OCI-LY3 (cell line): Measurements from ENCODE around the gene RUSF1.

Source experiments
- H2AFZ ChIP-seq: fragments of 200-600, 300-600 bp; shearing (Covaris generic); 2 replicates; pipeline ENCODE4 v1.6.0; 2014; ENCODE audit warnings: antibody characterized with exemption, low read depth, low read length
- H3K27ac ChIP-seq: fragments of 200-600, 300-600 bp; sonication (generic); 2 replicates; pipeline ENCODE4 v1.5.1; 2014; ENCODE audit warnings: mild to moderate bottlenecking, low read length, moderate library complexity, mixed read lengths
- H3K27me3 ChIP-seq: fragments of 200-600, 300-600 bp; sonication (generic); 2 replicates; pipeline ENCODE4 v1.6.1; 2014; ENCODE audit warnings: low read depth, low read length, mixed read lengths
- H3K36me3 ChIP-seq: fragments of 200-600, 300-600 bp; sonication (generic); replicated peaks from 2 replicates; pipeline ENCODE3; 2014; ENCODE audit warnings: low read depth, low read length, mixed read lengths
- H3K4me1 ChIP-seq: fragments of 300-600, 200-600 bp; sonication (generic); 2 replicates; pipeline ENCODE4 v1.6.1; 2014; ENCODE audit warnings: low read length, mixed read lengths
- H3K4me2 ChIP-seq: fragments of 200-600, 300-600 bp; sonication (generic); 2 replicates; pipeline ENCODE4 v1.6.1; 2014; ENCODE audit warnings: low read length, mixed read lengths
- H3K4me3 ChIP-seq: fragments of 300-600, 200-600 bp; sonication (generic); 2 replicates; pipeline ENCODE4 v1.5.1; 2014; ENCODE audit warnings: antibody characterized with exemption, mild to moderate bottlenecking, low read length, moderate library complexity
- H3K79me2 ChIP-seq: fragments of 300-600, 200-600 bp; shearing (Covaris generic); 2 replicates; pipeline ENCODE4 v1.6.1; 2014; ENCODE audit warnings: mild to moderate bottlenecking, low read length, mixed read lengths
- H3K9ac ChIP-seq: fragments of 300-600, 200-600 bp; shearing (Covaris generic); 2 replicates; pipeline ENCODE4 v1.6.0; 2014; ENCODE audit warnings: mild to moderate bottlenecking, low read length, moderate library complexity
- H3K9me3 ChIP-seq: fragments of 200-600, 300-600 bp; shearing (Covaris generic); 2 replicates; pipeline ENCODE4 v1.6.1; 2014; ENCODE audit warnings: low read length, mixed read lengths; ENCODE audit not compliant: insufficient read depth
- H4K20me1 ChIP-seq: fragments of 200-600, 300-600 bp; sonication (generic); 2 replicates; pipeline ENCODE4 v1.6.1; 2016; ENCODE audit warnings: low read length, mixed read lengths; ENCODE audit not compliant: insufficient read depth
- CTCF ChIP-seq: fragments of 200-600, 300-600 bp; sonication (generic); IDR thresholded peaks from 2 replicates; pipeline ENCODE4 v1.5.1; 2014; ENCODE audit warnings: antibody characterized with exemption, low read length, low read depth
- EZH2phosphoT487 ChIP-seq: fragments of 200-600 bp; shearing (Covaris generic); IDR thresholded peaks from 2 replicates; pipeline ENCODE4 v1.6.1; 2018; ENCODE audit warnings: antibody characterized with exemption, mixed run types, low read depth

Gene RUSF1

GRCh38 chr16:31471241-31471874 lies 36.8 kb downstream of the RUSF1 start:
- H3K4me1 ChIP-seq: 0 out of 2 replicates have a peak, but pooled peaks cover 3% of the 10 kb centered on the region
- H3K4me2 ChIP-seq: no peak overlapping the region
- no peaks in the 10 kb centered on the region for H3K36me3 ChIP-seq
- no peaks in the 10 kb centered on the region for H3K9me3 ChIP-seq
- no peak overlapping the region for H3K27ac ChIP-seq
- no peak overlapping the region for H3K4me3 ChIP-seq
- H3K79me2 ChIP-seq: no peaks in the 10 kb centered on the region
- no peaks in the 10 kb centered on the region for H4K20me1 ChIP-seq
- no peak overlapping the region for H2AFZ ChIP-seq
- TF ChIP-seq EZH2phosphoT487 (no peak), CTCF (no peak)
- H3K27me3 ChIP-seq: no peaks in the 10 kb centered on the region
- H3K9ac ChIP-seq: no peak overlapping the region

DNA sequence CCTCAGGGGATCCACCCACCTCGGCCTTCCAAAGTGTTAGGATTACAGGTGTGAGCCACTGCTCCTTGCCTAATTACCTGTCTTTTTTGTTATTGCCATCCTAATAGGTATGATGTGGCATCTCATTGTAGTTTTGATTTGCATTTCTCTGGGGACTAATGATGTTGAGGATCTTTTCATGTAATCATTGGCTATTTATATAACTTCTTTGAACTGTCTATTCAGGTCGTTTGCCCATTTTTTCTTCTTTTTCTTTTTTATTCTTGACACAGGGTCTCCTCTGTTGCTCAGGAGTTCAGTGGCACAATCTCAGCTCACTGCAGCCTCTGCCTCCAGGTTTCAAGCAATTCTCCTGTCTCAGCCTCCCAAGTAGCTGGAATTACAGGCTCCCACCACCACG lies 37.6 kb downstream of the RUSF1 start:
- no peak overlapping the region for H3K4me2 ChIP-seq
- 0 out of 2 replicates have a peak, but pooled peaks cover 3% of the 10 kb centered on the region for H3K4me1 ChIP-seq
- H3K79me2 ChIP-seq: no peaks in the 10 kb centered on the region
- H3K9ac ChIP-seq: no peak overlapping the region
- no peak overlapping the region for H3K4me3 ChIP-seq
- H3K36me3 ChIP-seq: no peaks in the 10 kb centered on the region
- H3K27ac ChIP-seq: no peak overlapping the region
- no peaks in the 10 kb centered on the region for H3K27me3 ChIP-seq
- no peak overlapping the region for H2AFZ ChIP-seq
- no peaks in the 10 kb centered on the region for H4K20me1 ChIP-seq
- no peak for TF ChIP-seq CTCF
- TF ChIP-seq EZH2phosphoT487: no peak
- no peaks in the 10 kb centered on the region for H3K9me3 ChIP-seq

DNA sequence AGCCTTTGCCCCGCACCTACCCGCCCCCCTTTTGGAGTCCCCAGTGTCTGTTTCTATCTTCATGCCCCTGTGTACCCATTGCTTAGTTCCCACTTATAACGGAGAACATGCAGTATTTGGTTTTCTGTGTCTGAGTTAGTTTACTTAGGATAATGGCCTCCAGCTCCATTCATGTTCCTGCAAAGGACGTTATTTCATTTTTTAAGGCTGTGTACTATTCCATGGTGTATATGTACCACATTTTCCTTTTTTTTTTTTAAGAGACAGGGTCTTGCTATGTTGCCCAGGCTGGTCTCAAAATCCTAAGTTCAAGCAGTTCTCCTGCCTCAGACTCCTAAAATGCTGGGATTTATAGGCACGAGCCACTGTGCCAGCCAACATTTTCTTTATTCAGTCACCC lies 40.3 kb downstream of the RUSF1 start:
- no peaks in the 10 kb centered on the region for H4K20me1 ChIP-seq
- H3K27ac ChIP-seq: no peak overlapping the region
- peaks cover 8% of the 10 kb centered on the region for H3K4me1 ChIP-seq
- H3K27me3 ChIP-seq: no peaks in the 10 kb centered on the region
- H3K4me2 ChIP-seq: no peak overlapping the region
- H3K79me2 ChIP-seq: no peaks in the 10 kb centered on the region
- TF ChIP-seq CTCF: no peak
- no peak overlapping the region for H2AFZ ChIP-seq
- H3K9me3 ChIP-seq: no peaks in the 10 kb centered on the region
- H3K9ac ChIP-seq: no peak overlapping the region
- H3K4me3 ChIP-seq: no peak overlapping the region
- H3K36me3 ChIP-seq: no peaks in the 10 kb centered on the region

DNA sequence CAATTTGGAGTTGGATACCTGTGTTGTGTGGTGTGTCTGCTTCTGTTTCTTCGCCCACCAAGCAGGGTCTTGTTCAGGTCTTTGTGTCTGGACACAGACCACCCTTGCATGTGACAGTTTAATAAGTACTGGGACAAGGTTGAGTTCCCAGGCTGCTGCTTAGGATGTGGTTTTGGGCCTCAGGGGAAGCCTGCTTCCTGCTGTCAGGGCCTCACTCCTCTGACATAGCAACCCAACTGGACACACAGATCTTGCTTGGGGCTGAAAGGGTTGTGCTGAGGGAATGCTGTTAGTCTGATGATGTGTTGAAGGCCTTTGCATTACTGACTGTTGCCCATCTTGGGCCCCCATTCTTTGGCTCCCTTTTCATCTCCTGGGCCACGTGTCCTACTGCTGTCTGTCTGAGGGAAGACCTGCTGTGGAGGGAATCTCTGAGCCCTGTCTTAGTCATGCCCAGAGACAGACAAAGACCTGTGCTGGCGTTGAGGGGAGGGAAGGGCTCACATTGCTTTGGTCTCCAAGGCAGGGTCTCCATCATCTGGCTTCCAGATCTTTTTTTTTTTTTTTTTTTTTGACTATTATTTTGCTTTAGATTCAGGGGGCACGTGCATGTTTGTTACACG lies 40.9 kb downstream of the RUSF1 start:
- no peaks in the 10 kb centered on the region for H3K27me3 ChIP-seq
- peaks cover 8% of the 10 kb centered on the region for H3K4me1 ChIP-seq
- no peak overlapping the region for H2AFZ ChIP-seq
- no peak for TF ChIP-seq CTCF
- no peak for TF ChIP-seq EZH2phosphoT487
- H3K36me3 ChIP-seq: no peaks in the 10 kb centered on the region
- H3K9me3 ChIP-seq: no peaks in the 10 kb centered on the region
- no peaks in the 10 kb centered on the region for H3K79me2 ChIP-seq
- H3K27ac ChIP-seq: no peak overlapping the region
- no peak overlapping the region for H3K9ac ChIP-seq
- H3K4me2 ChIP-seq: no peak overlapping the region
- no peak overlapping the region for H3K4me3 ChIP-seq
- H4K20me1 ChIP-seq: no peaks in the 10 kb centered on the region
